ENCODE measurements around the gene PIP5K1C.

Gene PIP5K1C

DNA sequence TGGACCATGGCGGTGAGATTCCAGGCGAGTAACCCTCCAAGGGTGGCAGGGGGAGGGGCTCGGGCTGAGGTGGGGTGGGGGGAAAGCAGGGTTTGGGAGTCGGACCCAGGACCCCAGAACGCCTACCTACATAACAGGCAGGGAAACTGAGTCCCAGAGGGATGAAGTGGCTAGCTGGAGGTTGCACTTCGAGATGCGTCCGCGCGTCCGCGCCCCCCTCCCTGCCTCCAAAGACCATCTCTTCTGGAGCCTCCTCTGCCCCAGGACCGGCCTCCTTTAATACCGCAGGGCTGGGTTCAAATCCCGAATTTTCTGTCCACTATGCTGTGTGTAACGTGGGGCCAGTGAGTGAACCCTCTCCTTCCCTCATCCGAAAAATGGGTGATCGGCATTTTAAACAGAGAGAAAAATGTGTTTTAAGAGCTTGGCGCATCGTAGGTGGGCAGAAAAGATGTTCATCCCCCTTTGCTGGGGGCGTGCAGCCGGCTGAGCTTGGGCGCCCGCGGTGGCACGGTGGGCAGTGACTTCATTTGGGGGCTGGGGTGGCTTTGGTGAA, 21.7 kb upstream of the PIP5K1C start:
- no peak for DNase-seq

DNA sequence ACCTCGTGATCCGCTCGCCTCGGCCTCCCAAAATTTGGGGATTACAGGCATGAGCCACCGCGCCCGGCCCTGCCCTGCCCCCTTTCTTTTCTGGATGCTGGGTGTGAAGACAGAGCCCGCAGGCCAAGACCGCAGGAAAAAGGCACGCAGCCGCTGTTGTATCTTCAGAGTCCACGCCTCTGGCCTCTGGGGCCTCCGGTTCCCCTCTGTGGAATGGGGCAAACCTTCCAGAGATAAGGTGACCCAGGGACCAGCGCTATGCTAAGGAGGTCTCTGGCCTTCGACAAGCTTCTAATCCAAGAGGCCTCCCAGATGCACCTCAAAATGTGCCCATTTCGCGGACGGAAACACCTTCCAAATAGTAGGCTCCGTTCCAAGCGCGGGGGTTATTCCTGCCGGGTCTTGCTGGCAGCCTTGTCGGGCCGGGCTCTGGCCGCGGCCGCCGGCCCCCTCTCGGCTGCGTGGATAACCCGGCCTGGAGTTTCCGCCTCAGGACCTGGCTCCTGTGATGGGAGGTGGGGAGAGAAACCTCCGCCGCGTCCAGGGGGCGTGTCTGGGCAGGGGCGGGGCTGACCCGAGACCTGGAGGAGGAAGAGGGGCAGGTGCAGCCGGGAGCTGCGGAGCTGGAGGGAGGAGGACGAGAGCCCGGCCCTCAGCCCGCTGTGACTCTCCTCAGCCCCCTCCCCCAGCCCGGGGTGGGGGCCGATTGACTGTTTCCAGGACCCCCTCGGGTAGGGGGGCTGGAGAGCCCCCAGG, 21.0 kb upstream of the PIP5K1C start:
- peak; percentile 67 to 69 for DNase-seq

- DNase-seq = no peak
These were observed 20.2 kb upstream of the PIP5K1C start for GRCh38 chr19:3720349-3720917.

- DNase-seq = no peak
These were observed 19.6 kb upstream of the PIP5K1C start for GRCh38 chr19:3719868-3720267.

DNA sequence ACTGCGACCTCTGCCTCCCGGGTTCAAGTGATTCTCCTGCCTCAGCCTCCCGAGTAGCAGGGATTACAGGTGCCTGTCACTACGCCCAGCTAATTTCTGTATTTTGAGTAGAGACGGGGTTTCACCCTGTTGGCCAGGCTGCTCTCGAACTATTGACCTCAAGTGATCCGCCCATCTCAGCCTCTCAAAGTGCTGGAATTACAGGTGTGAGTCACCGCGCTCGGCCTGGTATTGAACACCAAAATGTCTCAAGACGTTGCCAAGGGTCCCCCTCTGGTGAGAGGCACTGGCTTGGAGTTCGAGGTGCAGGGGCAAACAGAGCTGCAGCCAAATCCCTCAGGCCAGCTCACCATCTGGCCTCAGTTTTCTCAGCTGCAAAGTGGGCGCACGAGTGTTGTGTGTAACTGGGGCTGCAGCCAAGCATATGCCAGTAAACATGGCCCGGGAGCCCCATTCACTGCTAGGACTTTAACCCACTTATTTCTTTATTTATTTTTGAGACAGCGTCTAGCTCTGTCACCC, 15.9 kb upstream of the PIP5K1C start:
- DNase-seq = no peak

DNA sequence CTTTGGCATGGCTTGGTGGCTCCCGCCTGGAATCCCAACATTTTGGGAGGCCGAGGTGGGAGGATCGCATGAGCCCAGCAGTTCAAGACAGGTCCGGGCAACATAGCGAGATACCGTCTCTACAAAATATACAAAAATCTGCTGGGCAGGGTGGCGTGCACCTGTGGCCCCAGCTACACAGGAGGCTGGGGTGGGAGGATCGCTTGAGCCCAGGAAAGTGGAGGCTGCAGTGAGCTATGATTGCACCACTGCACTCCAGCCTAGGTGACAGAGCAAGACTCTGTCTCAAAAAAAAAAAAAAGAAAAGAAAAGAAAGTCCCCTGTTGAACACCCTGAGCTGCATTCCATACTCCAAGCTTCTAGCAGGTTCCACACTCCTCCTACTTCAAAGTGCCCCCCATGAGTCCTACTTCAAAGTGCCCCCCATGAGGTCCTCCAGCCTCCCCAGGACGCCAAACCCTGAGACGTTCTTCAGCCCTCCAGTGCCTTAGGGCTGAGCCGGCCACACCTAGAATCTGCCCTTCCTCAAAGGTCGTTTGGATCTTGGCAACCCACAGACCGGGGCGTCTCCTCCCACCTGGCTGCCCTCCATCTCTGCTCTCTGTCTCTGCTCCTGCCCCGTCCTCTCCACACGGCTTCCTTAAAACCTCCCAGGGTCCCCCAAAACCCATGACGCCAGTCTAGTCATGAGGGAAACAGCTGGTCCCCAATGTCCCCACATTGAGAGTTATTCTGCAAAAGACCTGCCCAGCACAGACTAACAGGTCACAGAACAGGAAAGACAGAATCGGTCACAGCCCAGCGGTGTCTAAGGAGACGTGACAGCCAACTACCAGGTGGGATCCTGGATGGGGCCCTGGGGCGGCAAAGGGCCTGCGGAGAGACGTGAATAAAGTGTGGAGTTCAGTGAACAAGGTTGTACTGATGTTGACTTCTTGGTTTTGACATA, 12.7 kb upstream of the PIP5K1C start:
- DNase-seq = no peak

DNA sequence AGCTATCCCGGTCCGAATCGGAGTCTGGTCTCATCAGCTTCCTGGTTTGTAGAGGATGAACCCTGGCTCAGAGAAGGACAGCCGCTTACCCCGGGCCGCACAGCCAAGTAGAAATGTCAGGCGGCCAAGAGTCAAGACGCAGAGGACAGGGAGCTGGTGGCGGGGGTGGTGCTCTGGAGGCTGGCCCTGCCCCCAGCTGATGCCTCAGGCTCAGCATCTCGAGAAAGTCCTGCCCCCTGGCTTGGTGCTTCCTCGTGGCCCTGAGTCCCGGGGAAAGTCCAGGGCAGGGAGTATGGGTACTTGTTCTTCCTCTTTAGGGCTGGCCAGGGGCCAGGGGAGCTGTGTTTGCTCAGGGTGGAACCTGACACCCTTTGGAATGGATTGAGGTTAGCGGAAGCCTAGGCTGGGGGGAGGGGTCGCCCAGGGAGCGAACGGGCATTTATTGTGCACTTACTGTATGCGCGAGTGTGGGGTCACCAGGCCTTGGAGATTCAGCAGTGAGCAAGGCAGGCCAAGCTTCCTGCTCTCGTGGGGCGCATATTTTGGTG, 10.1 kb upstream of the PIP5K1C start:
- DNase-seq = peak; percentile 88 to 89

DNA sequence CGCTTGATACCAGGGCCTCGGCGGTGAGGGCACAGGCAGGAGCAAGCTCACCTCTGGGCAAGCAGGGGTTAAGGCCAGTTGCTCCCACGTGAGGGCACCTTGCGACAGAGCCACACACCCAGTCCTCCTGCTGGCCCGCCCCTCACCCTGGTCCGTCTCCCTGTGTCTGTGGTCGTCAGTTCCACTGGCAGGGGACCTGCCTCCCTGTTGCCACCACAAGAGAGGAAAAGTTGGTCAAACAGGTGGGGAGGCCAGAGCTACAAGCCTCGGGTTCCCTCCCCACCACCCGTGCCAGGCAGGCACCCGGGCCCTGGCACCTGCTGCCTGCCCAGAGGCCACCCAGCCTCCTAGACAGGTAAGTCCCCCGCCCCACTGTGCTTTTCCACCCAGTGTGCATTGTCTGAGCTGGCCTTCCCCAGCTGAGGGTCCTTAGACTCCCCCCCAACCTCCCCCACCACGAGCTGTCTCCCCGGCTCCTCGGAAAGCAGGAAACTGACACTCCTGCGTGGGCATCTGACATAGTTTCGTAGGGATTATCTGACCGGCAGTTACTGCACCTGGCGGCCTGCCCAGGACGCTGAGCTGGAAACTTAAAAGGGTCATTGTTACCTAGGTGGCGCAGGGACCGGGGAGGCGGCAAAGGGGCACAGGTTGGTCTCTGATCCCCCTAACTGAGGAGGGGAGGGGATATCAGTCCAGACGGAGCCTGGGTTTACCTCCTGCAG, 8.1 kb upstream of the PIP5K1C start, which contains the start of gene TJP3:
Gene TJP3 (plus strand): TSS at position 178 of the 725 bp plus-strand sequence. CDS start 20,049 bp downstream, outside the sequence.
- DNase-seq = no peak

DNA sequence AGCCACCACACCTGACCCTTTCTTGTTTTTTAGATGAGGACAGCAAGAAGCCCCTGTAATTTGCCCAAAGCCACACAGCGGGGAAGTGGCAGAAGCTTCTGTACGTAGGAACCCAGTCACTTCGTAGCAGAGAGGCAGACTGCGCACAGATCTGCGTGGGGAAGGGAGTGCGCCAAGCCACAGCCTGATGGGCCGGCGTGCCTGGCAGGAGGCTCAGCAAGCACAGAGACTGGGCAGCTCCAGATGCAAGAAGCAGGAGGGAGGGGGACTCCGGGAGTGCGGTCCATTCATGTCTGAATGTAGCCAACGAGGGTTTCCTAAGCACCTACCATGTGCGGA, 7.6 kb upstream of the PIP5K1C start:
- DNase-seq = no peak

DNA sequence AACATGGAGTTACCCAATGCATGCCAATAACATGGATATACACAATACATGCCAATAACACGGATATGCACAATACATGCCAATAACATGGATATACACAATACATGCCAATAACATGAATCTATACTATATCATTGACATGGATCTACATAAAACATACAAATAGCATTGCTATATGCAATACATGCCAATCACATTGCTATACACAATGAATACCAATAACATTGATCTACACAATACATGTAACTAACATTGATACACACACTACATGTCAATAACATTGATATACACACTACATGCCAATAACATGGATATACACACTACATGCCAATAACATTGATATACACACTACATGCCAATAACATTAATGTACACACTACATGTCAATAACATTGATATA, 932 bp upstream of the PIP5K1C start:
- no peak for DNase-seq

GRCh38 chr19:3699741-3700241, 477 bp downstream of the PIP5K1C start:
- DNase-seq = no peak

GRCh38 chr19:3698974-3699740, 1.1 kb downstream of the PIP5K1C start:
- peak; percentile 52 to 59 for DNase-seq

DNA sequence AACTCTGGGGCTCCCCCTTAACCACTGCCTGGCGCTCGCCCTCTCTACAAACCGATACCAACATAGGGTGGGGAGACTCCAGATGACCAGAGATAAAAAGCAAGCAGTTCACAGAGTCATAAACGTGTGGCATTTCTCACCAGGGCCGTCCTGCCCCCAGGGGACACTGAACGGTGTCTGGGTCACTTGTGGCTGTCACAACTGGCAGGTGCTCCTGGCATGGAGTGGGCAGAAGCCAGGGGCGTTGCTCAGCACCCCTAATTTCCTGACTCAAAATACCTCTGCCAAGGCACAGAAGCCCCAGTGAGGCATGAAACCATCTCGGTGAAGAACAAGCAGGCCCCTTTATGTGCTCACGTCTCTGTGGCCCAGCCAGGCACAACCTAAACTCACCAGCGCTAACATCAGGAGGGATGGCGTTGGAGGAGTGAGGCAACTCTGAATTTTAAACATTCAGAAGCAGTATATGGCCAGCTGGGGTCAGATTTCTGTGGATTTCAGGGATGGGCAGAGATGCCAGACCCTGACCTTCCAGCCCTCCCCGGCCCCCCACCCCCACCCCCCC, 1.8 kb downstream of the PIP5K1C start:
- DNase-seq = no peak

GRCh38 chr19:3697671-3698385, 2.4 kb downstream of the PIP5K1C start:
- DNase-seq = no peak

GRCh38 chr19:3697094-3697493, 3.2 kb downstream of the PIP5K1C start:
- no peak for DNase-seq

DNA sequence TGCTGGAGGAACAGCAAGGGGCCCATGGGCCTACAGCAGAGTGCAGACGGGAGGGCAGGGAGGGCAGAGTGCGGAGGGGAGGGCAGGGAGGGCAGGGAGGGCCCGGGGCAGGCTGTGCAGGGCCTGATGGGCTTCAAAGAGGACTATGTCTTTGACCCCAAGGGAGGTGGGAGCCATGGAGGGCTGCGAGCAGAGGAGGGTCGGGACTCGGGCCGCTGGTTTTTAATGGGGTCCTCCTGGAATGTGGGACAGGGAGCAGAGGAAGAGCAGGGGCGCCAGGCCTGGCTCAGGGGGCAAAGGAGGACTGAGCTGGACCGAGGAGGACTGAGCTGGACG, 3.6 kb downstream of the PIP5K1C start:
- no peak for DNase-seq

- DNase-seq = no peak
These were observed 4.1 kb downstream of the PIP5K1C start for GRCh38 chr19:3695986-3696659.

GRCh38 chr19:3695124-3695733, 5.0 kb downstream of the PIP5K1C start:
- DNase-seq = no peak
